Stimulated activated CD4-positive, alpha-beta T cell treated with anti-CD3 and anti-CD28 coated beads, Interleukin-2, amount 100 ng/mL, for 4 hours (primary cell): ENCODE results near the gene SPAG17.

Experiments used
- DNase-seq: peaks from one replicate; pipeline ENCODE4 v3.0.0-alpha.2; 2020; ENCODE audit warnings: low read depth

Gene SPAG17

DNA sequence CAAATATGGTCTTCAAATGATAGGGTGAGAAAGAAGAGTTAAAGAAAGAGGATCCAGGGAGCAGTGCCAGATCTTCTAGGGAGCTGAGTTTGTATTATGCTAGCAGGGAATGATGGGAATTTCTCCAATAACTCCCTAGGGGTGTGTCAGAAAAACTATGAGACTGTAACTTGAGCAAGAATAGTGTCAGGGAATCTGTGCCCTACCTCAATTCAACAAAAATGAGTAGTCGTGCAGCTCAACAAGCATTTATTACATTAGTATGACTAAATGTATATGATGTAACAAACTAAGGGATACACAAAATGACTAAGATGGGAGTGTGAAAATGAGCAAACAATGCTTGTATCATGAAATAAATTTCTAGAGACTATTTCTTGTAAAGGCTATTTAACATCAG is 24.2 kb downstream of the SPAG17 start:
- DNase-seq: no peak

DNA sequence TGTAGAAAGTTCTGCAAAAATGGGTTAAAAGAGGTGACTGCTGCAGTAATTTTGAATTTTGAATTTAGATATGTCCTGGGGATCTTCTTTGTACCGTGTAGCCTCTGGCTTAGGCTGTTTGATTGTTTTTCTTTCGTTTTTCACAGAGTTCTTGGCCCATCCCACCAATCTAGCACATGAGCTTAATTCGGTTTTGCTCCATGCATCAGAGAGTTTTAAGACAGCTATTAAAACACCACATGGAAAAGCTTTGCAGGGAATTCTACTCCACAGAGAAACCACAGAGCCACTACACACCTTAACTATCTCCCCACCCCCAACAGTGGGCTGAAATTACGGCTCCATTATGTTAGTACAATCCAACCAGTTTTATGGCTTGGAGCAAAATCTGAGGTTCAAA is 25.5 kb downstream of the SPAG17 start:
- no peak for DNase-seq

- DNase-seq: no peak
Measured at GRCh38 chr1:118158924-118159323, 26.1 kb downstream of the SPAG17 start.

- no peak for DNase-seq
Measured at GRCh38 chr1:118157506-118157905, 27.5 kb downstream of the SPAG17 start.

DNA sequence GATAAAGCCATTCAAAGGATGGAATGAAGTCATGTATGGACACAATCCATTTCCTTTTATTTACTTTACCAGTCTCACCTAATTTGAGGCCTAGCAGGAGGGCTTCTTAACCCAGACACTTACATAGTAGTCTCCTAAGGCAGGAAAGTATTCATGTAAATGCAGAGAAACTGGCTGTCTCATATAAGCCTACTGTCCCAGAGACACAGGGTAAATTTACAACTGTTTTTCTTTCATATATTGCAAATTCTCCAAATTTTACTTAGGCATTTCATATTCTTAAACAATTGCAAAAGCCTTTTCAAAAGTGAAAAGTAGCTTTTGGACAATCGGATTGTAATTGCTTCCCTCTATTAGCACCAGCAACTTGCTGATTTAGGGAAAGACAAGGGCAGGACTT is 29.9 kb downstream of the SPAG17 start:
- no peak for DNase-seq

DNA sequence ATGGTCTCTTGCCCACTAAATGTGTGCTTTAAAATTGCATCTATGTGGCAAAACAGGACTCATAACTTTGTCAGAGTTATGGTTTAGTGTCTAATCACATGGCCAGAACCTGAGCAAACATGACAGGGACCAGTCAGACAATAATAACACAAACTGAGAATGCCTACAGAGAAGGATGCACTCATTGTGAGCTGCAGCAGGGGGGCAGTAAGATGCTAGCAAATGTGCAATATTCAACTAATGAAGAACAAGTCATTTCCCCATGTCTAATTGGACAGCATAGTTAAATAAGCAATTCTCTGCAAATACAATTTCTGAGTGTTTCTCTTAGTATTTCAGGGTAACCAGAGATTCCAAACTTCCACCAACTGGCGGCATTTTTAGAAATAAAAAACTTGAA is 30.8 kb downstream of the SPAG17 start:
- DNase-seq: no peak

DNA sequence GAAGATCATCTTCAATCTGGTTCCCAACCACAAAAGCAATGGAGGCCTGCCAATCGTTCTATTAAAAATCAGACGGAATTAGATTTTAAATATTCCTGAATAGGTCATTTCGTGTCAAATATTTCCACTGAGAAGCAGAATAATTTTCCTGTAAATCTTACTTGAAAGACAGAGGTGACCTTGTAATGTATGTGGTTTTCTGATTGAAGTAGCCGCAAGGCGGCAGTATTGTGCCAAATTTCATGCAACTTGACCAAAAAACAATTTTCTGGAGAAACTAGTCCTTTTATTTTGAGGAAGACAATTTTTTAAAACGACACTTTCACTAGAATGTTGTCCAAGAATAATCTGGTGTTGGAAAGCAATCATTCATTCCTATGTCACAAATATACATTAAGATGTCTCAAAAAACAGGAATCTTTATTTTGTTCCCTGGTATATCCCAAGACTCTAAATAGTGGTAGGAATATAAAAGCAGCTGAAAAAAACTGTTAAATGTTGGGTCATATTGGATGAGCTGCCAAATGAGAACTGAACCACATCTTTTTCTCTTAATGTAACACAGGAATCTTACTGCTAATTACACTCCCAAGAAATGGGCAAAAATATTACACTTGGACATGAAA is 33.6 kb downstream of the SPAG17 start:
- DNase-seq: no peak

DNA sequence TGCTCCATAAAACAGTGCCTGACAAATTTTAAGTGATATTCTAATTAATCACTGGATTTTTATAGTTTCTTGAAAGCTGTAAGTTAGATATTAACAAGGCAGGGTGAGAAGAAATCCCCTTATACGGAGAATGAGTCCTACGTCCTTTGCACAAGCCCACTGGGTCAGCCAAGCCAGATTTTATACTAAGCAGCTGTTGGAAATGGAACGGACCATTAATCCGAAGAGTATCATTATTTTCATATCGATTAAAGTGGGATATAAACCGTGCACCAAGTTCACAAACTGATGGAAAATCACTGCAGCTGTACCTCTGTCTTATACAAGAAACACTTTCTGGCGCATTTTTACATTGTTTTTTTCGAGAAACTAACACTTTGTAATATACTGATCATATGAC is 35.2 kb downstream of the SPAG17 start:
- DNase-seq: no peak

GRCh38 chr1:118148034-118148433 is 37.0 kb downstream of the SPAG17 start:
- DNase-seq: no peak

DNA sequence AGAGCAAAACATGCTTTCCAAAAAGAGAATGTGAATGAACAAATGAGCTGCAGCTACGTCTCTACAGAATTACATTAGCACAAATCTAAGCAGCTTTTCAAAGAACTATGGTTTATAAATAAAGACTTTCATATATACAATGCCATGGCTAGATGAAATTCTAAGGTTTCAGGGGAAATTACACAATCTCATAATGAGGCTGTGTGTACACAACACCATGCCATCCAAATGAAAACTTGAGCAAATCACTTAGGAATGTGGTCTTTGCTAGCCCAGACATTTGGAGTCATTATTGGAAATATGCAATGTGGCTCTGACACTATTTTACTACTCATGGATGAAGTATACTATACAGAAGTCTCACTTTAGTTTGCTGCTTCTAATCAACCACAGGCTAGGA is 37.5 kb downstream of the SPAG17 start:
- DNase-seq: no peak

GRCh38 chr1:118145721-118146120 is 39.3 kb downstream of the SPAG17 start:
- no peak for DNase-seq

GRCh38 chr1:118144684-118145083 is 40.3 kb downstream of the SPAG17 start:
- no peak for DNase-seq

DNA sequence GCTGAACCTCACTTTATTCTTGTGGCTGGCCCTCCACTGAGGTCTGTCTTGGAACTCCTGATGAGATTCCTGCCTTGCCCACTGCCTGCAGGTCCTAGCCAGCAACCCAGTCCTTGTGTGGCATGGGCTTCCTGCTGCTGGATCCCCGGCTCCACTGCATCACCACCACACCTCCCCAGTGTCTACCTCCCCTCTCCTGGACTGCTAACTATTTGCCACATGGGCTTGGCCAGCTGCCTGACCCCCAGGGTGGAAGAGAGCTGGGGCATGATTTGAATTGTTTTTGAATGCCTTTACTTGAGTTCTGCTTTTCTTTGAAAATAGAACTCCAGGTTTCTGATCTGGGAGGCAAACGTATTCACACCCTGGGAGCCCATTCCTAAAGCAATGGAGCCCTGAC is 41.2 kb downstream of the SPAG17 start:
- DNase-seq: no peak

DNA sequence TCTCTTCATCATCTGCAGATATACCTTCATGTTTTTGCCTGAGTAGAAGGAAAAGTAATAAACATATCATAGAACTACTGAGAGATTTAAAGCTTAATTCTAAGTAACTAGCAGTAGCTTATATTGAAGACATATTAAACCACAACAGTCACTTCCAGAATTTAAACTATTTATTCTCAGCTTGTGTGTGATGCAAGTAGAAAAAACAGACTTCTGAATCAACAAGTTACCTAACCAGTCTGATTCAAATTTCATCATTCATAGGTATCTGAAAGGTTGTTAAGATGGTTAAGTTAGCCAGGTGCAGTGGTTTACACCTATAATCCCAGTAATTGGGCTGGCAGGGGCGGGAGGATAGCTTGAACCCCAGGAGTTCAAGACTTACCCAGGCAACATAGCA is 41.9 kb downstream of the SPAG17 start:
- DNase-seq: no peak

DNA sequence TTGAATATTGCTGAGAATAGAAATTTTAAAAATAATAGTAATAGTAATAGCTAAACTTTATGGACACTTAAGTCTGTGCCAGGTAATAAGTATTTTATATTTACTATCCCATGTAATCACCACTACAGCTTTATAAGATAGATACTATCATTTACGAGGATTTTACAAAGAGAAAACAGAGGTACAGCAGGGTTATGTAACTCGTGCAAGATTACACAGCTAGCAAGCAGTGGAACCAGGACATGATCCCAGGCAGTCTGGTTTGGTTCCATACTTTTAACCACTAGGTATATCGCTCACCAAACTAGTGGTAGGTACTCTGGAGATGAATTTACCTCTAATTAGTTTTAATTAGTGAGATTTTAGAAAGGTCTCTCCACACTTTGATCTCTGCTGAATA is 42.5 kb downstream of the SPAG17 start:
- DNase-seq: no peak

DNA sequence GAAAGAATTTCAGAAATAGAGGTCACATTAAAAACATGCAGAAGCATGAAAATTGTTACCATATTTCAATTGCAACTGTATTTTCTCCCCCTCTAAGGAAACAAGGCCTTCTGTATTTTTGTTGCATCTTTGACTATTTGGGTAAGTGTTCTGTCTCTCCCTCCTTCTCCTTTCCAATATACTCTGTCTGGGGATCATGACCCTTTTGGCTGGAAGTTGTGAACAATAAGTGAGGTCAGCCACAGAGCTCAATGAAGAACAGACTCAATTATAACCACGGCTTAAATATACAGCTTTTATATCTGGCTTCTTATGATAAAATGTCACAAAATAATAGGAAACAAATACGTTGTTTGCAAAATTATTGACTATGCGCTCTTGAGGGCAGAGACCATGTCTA is 47.1 kb downstream of the SPAG17 start:
- no peak for DNase-seq

- DNase-seq: no peak
Measured at GRCh38 chr1:118136187-118136941, 48.7 kb downstream of the SPAG17 start.

- no peak for DNase-seq
Measured at GRCh38 chr1:118132000-118132399, 53.0 kb downstream of the SPAG17 start.

DNA sequence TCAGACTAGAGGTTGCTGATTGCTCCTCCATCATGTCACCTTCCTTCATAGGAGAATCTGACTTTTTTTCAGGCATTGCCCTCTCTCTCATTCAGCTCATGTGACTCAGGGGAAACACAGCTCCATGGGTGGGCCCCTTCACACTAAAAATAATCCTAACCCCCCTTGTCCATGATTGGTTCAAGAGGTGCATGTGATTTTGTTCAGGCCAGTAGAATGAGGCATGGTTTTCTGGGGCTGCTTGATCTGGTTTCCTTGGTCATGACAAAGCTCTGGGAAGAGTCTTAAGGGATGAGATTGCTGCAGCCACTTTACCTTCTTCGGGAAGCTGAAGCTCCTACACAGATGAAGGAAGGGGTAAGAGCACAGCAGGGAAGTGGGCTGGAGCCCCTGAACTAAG is 56.3 kb downstream of the SPAG17 start:
- DNase-seq: no peak

DNA sequence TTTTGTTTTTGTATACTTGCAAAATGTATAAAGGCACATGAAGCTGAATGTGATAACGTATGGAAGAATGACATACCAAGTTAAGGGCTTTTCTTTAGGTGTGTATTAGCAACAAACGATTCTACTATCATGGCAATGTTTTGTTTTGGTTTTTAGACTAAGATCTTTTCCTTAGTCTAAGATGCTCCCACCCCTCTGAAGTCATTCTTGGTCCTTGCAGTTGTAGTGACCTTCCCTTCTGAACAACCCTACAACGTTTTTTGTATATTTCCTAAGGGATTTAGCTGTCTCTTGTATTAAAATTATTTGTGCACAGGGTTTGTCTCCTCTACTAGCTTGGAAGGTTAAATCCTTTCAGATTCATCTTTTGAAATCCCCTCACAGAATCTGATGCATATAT is 61.0 kb downstream of the SPAG17 start:
- DNase-seq: no peak

GRCh38 chr1:118123116-118123839 is 61.8 kb downstream of the SPAG17 start:
- no peak for DNase-seq

DNA sequence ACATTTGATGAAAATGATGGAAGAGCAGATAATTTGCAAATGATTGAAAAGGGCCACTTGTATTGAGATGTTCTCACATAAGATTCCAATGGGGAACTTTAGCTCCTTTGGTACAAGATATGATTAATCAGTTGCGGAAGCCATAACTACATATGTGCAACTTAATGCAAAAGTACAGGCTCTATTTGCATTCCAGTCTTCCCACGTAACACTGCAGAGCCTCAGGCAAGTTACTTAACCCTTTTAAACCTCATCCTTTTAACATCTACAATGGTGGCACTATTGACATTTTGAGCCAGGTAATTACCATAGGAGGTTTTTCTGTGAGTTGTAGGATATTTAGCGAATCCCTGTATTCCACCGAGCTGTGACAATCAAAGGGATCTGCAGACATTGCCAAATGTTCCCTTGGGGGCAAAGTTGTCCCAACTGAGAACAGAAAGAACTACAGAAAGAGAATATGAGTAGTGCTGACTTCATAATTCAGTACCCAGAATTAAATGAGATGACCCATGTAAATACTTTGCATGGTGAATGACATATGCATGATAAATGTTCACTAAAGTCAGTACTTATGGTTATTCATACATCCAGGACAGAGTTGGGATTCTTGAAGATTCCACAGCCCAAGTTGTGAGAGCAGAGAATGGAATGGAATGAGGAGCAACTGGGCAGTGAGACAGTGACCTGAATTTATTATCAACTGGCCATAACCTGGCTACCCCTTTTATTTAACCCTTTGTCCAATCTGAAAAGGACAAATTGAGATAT is 62.6 kb downstream of the SPAG17 start:
- no peak for DNase-seq
